HEK293 (cell line): ENCODE results near the gene SLAMF8.

Experiments used
- SETDB1 ChIP-seq: IDR thresholded peaks from one replicate; pipeline ENCODE4 v1.6.1; 2017; ENCODE audit warnings: mild to moderate bottlenecking, low read length, moderate library complexity, mixed read lengths; ENCODE audit not compliant: insufficient read length
- SP3 ChIP-seq: fragments of 450-650 bp; formaldehyde crosslinking; IDR thresholded peaks from 2 replicates; pipeline ENCODE4 v1.5.1; 2016; ENCODE audit warnings: missing biosample characterization, missing genetic modification characterization
- YY1 ChIP-seq: fragments of 450-650 bp; formaldehyde crosslinking; IDR thresholded peaks from 2 replicates; pipeline ENCODE4 v1.5.1; 2018; ENCODE audit warnings: missing biosample characterization, missing genetic modification characterization
- ZNF10 ChIP-seq: fragments of 450-650 bp; formaldehyde crosslinking; IDR thresholded peaks from 2 replicates; pipeline ENCODE4 v1.5.1; 2017; ENCODE audit warnings: missing biosample characterization, missing genetic modification characterization
- ZNF133 ChIP-seq: fragments of 450-650 bp; formaldehyde crosslinking; IDR thresholded peaks from 2 replicates; pipeline ENCODE4 v1.5.1; 2016; ENCODE audit warnings: missing biosample characterization, missing genetic modification characterization
- ZNF302 ChIP-seq: fragments of 450-650 bp; formaldehyde crosslinking; IDR thresholded peaks from 2 replicates; pipeline ENCODE4 v1.5.1; 2016; ENCODE audit warnings: missing biosample characterization, missing genetic modification characterization, low read depth
- ZNF341 ChIP-seq: fragments of 450-650 bp; formaldehyde crosslinking; IDR thresholded peaks from 2 replicates; pipeline ENCODE4; 2016; ENCODE audit warnings: low read depth, missing biosample characterization, missing genetic modification characterization
- ZNF433 ChIP-seq: fragments of 450-650 bp; formaldehyde crosslinking; IDR thresholded peaks from 2 replicates; pipeline ENCODE4 v1.5.1; 2016; ENCODE audit warnings: missing biosample characterization, missing genetic modification characterization, low read depth
- ZNF561 ChIP-seq: fragments of 450-650 bp; IDR thresholded peaks from 2 replicates; pipeline ENCODE4 v1.5.1; 2018; ENCODE audit warnings: missing biosample characterization, missing genetic modification characterization, borderline replicate concordance
- TF ChIP-seq, protein P1 (sequence below): fragments of 450-650 bp; formaldehyde crosslinking; IDR thresholded peaks from 2 replicates; pipeline ENCODE4 v1.5.1; 2016; ENCODE audit warnings: missing biosample characterization, missing genetic modification characterization
- TF ChIP-seq, protein P2 (sequence below): fragments of 450-650 bp; formaldehyde crosslinking; IDR thresholded peaks from 2 replicates; pipeline ENCODE4 v1.5.1; 2016; ENCODE audit warnings: missing biosample characterization, missing genetic modification characterization
- TF ChIP-seq, protein P3 (sequence below): fragments of 450-650 bp; formaldehyde crosslinking; IDR thresholded peaks from 2 replicates; pipeline ENCODE4 v1.5.1; 2016; ENCODE audit warnings: missing biosample characterization, missing genetic modification characterization, low read depth

DNA sequence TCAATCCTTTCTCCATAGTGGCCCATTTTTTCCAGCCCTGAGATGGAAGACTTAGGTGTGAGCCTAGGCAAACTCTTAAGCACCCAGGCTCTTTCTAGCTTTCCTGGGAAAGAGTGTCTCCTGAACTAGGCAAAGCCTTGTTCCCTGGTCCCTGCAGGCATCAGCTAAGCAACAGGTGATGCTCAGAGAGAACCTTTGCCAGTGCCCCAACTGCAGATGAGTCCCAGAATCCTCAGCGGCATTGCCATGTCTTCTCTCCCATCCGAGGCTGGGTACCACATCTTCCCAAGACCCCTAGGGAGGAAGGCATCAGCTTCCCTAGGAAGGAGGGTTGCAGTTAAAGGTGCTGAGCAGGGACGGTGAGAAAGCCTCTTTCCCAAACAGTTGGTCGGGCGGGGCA, 44.0 kb downstream of the SLAMF8 start:
- TF ChIP-seq, protein P1, sequence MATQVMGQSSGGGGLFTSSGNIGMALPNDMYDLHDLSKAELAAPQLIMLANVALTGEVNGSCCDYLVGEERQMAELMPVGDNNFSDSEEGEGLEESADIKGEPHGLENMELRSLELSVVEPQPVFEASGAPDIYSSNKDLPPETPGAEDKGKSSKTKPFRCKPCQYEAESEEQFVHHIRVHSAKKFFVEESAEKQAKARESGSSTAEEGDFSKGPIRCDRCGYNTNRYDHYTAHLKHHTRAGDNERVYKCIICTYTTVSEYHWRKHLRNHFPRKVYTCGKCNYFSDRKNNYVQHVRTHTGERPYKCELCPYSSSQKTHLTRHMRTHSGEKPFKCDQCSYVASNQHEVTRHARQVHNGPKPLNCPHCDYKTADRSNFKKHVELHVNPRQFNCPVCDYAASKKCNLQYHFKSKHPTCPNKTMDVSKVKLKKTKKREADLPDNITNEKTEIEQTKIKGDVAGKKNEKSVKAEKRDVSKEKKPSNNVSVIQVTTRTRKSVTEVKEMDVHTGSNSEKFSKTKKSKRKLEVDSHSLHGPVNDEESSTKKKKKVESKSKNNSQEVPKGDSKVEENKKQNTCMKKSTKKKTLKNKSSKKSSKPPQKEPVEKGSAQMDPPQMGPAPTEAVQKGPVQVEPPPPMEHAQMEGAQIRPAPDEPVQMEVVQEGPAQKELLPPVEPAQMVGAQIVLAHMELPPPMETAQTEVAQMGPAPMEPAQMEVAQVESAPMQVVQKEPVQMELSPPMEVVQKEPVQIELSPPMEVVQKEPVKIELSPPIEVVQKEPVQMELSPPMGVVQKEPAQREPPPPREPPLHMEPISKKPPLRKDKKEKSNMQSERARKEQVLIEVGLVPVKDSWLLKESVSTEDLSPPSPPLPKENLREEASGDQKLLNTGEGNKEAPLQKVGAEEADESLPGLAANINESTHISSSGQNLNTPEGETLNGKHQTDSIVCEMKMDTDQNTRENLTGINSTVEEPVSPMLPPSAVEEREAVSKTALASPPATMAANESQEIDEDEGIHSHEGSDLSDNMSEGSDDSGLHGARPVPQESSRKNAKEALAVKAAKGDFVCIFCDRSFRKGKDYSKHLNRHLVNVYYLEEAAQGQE = no peak
- TF ChIP-seq YY1 (no peak), ZNF433 (tag by site-specific recombination) (no peak), ZNF133 (tag by site-specific recombination) (no peak), ZNF561 (tag by site-specific recombination) (no peak), ZNF302 (no peak), SP3 (no peak), ZNF10 (tag by site-specific recombination) (no peak), ZNF341 (tag by site-specific recombination) (no peak), SETDB1 (no peak)
- TF ChIP-seq, protein P2, sequence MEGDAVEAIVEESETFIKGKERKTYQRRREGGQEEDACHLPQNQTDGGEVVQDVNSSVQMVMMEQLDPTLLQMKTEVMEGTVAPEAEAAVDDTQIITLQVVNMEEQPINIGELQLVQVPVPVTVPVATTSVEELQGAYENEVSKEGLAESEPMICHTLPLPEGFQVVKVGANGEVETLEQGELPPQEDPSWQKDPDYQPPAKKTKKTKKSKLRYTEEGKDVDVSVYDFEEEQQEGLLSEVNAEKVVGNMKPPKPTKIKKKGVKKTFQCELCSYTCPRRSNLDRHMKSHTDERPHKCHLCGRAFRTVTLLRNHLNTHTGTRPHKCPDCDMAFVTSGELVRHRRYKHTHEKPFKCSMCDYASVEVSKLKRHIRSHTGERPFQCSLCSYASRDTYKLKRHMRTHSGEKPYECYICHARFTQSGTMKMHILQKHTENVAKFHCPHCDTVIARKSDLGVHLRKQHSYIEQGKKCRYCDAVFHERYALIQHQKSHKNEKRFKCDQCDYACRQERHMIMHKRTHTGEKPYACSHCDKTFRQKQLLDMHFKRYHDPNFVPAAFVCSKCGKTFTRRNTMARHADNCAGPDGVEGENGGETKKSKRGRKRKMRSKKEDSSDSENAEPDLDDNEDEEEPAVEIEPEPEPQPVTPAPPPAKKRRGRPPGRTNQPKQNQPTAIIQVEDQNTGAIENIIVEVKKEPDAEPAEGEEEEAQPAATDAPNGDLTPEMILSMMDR (tag by site-specific recombination) = no peak
- TF ChIP-seq, protein P3, sequence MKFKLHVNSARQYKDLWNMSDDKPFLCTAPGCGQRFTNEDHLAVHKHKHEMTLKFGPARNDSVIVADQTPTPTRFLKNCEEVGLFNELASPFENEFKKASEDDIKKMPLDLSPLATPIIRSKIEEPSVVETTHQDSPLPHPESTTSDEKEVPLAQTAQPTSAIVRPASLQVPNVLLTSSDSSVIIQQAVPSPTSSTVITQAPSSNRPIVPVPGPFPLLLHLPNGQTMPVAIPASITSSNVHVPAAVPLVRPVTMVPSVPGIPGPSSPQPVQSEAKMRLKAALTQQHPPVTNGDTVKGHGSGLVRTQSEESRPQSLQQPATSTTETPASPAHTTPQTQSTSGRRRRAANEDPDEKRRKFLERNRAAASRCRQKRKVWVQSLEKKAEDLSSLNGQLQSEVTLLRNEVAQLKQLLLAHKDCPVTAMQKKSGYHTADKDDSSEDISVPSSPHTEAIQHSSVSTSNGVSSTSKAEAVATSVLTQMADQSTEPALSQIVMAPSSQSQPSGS (tag by site-specific recombination) = no peak
